ENCODE results near the gene SSPN.

SSPN gene

GRCh38 chr12:26185532-26186320 is 9.6 kb upstream of the SSPN start:
- FAIRE-seq: peak; percentile 67

GRCh38 chr12:26187014-26187798 is 8.2 kb upstream of the SSPN start:
- DNase-seq (ENCODE audit: low spot score) (no peak), FAIRE-seq (no peak)

More at GRCh38 chr12:26185532-26186320, 9.6 kb upstream of the SSPN start:
- no peak for DNase-seq (ENCODE audit: low spot score)

- DNase-seq (ENCODE audit: low spot score): no peak
- no peak for FAIRE-seq
These were observed 7.2 kb upstream of the SSPN start for GRCh38 chr12:26188127-26188526.

- FAIRE-seq: no peak
- no peak for DNase-seq (ENCODE audit: low spot score)
These were observed 6.7 kb upstream of the SSPN start for GRCh38 chr12:26188641-26189040.

- FAIRE-seq: no peak
These were observed 3.2 kb upstream of the SSPN start for GRCh38 chr12:26192142-26192541.

GRCh38 chr12:26193539-26193938 is 1.8 kb upstream of the SSPN start:
- FAIRE-seq: no peak
- DNase-seq (ENCODE audit: low spot score): no peak

More at GRCh38 chr12:26192142-26192541, 3.2 kb upstream of the SSPN start:
- no peak for DNase-seq (ENCODE audit: low spot score)

GRCh38 chr12:26195641-26196420 is 458 bp downstream of the SSPN start:
- FAIRE-seq: peak; percentile 62

GRCh38 chr12:26196421-26196716 is 996 bp downstream of the SSPN start:
- DNase-seq (ENCODE audit: low spot score): no peak

More at GRCh38 chr12:26195641-26196420, 458 bp downstream of the SSPN start:
- peak; percentile 53 for DNase-seq (ENCODE audit: low spot score)

GRCh38 chr12:26197832-26198231 is 2.5 kb downstream of the SSPN start:
- DNase-seq (ENCODE audit: low spot score) (no peak), FAIRE-seq (peak; percentile 48)

More at GRCh38 chr12:26196421-26196716, 996 bp downstream of the SSPN start:
- no peak for FAIRE-seq

- peak; percentile 42 for FAIRE-seq
- peak; percentile 41 for DNase-seq (ENCODE audit: low spot score)
These were observed 3.4 kb downstream of the SSPN start for GRCh38 chr12:26198742-26199141.

GRCh38 chr12:26203167-26203780 is 7.9 kb downstream of the SSPN start:
- FAIRE-seq (no peak), DNase-seq (ENCODE audit: low spot score) (no peak)

GRCh38 chr12:26204612-26205289 is 9.4 kb downstream of the SSPN start:
- FAIRE-seq: no peak
- no peak for DNase-seq (ENCODE audit: low spot score)

GRCh38 chr12:26205298-26205697 is 9.9 kb downstream of the SSPN start:
- FAIRE-seq: no peak

GRCh38 chr12:26205941-26206340 is 10.6 kb downstream of the SSPN start:
- DNase-seq (ENCODE audit: low spot score): no peak

More at GRCh38 chr12:26205298-26205697, 9.9 kb downstream of the SSPN start:
- no peak for DNase-seq (ENCODE audit: low spot score)

GRCh38 chr12:26211331-26211730 is 16.0 kb downstream of the SSPN start:
- DNase-seq (ENCODE audit: low spot score) (no peak), FAIRE-seq (no peak)

More at GRCh38 chr12:26205941-26206340, 10.6 kb downstream of the SSPN start:
- no peak for FAIRE-seq

GRCh38 chr12:26212396-26212795 is 17.0 kb downstream of the SSPN start:
- FAIRE-seq: no peak
- no peak for DNase-seq (ENCODE audit: low spot score)

- no peak for DNase-seq (ENCODE audit: low spot score)
- no peak for FAIRE-seq
These were observed 17.6 kb downstream of the SSPN start for GRCh38 chr12:26212988-26213387.

- FAIRE-seq (no peak), DNase-seq (ENCODE audit: low spot score) (no peak)
These were observed 18.7 kb downstream of the SSPN start for GRCh38 chr12:26214121-26214520.

- FAIRE-seq (no peak), DNase-seq (ENCODE audit: low spot score) (no peak)
These were observed 24.4 kb downstream of the SSPN start for GRCh38 chr12:26219736-26220135.

GRCh38 chr12:26224657-26225056 is 29.3 kb downstream of the SSPN start:
- DNase-seq (ENCODE audit: low spot score): no peak
- no peak for FAIRE-seq

- FAIRE-seq (no peak), DNase-seq (ENCODE audit: low spot score) (no peak)
These were observed 30.7 kb downstream of the SSPN start for GRCh38 chr12:26226122-26226521.

Data from urothelium cell line (cell line).